Sigmoid colon (tissue), 4 donors: Measurements from ENCODE around the gene RASSF8.

Experiments used
- EP300 ChIP-seq, 4 donors: sonication (generic); formaldehyde crosslinking; IDR thresholded peaks; one replicate each; pipeline ENCODE4 v1.6.1; 2017; ENCODE audit warnings: antibody characterized with exemption in 4 of 4
- POLR2A ChIP-seq, 2 donors: fragments of 450-650 bp; IDR thresholded peaks; one replicate each; pipeline ENCODE4 v1.6.1; 2016; ENCODE audit warnings: antibody characterized with exemption in 2 of 2, mild to moderate bottlenecking in 2 of 2, moderate library complexity in 2 of 2
- POLR2AphosphoS5 ChIP-seq, 4 donors: sonication (generic); formaldehyde crosslinking; IDR thresholded peaks; one replicate each; pipeline ENCODE4 v1.6.1; 2017; ENCODE audit warnings: antibody characterized with exemption in 4 of 4
- TF ChIP-seq, protein P1 (sequence below), 4 experiments: fragments of 450-650 bp in 3 of 4; fragments of 200-600 bp in 1 of 4; IDR thresholded peaks; one replicate each; pipeline ENCODE4 v1.5.1; 2016 to 2019; ENCODE audit warnings: antibody characterized with exemption in 4 of 4, mild to moderate bottlenecking in 3 of 4, moderate library complexity in 2 of 4

DNA sequence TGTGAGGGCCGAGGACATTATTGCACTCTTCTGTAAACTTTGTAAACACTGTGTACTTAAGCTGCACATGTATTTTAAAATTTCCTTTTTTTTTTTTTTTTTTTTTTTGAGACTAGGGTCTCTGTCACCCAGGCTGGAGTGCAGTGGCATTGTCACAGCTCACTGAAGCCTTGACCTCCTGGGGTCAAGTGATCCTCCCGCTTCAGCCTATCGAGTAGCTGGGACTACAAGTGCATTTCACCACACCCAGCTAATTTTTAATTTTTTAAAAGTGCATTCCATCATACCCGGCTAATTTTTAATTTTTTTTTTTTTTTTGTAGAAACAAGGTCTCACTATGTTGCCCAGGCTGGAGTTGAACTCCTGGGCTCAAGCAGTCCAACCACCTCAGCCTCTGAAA, 42.4 kb downstream of the RASSF8 start:
- TF ChIP-seq, protein P1, sequence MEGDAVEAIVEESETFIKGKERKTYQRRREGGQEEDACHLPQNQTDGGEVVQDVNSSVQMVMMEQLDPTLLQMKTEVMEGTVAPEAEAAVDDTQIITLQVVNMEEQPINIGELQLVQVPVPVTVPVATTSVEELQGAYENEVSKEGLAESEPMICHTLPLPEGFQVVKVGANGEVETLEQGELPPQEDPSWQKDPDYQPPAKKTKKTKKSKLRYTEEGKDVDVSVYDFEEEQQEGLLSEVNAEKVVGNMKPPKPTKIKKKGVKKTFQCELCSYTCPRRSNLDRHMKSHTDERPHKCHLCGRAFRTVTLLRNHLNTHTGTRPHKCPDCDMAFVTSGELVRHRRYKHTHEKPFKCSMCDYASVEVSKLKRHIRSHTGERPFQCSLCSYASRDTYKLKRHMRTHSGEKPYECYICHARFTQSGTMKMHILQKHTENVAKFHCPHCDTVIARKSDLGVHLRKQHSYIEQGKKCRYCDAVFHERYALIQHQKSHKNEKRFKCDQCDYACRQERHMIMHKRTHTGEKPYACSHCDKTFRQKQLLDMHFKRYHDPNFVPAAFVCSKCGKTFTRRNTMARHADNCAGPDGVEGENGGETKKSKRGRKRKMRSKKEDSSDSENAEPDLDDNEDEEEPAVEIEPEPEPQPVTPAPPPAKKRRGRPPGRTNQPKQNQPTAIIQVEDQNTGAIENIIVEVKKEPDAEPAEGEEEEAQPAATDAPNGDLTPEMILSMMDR (IDR thresholded peaks at IDR 0.05): no peak
- no peak for TF ChIP-seq POLR2A (IDR thresholded peaks at IDR 0.05)
- no peak for TF ChIP-seq EP300 (IDR thresholded peaks at IDR 0.05)
- TF ChIP-seq POLR2AphosphoS5 (IDR thresholded peaks at IDR 0.05): no peak
